Lung (tissue), 12 donors: ENCODE results near the gene TAF10. TPM values are rescaled to one million over a fixed set of nuclear protein-coding genes. Genes with fewer than 3 reads are reported as not detected.

Experiments used
- ATAC-seq: fragments of 200-7000 bp; cut with Tn5 transposase; one replicate; pipeline ENCODE4 v1.9.1; 2020; ENCODE audit warnings: moderate number of reproducible peaks; ENCODE audit not compliant: insufficient read depth, low FRiP score
- DNase-seq, 3 donors: peaks; one replicate each; pipeline ENCODE4 v3.0.0-alpha.2; 2013 to 2017
- H3K27ac ChIP-seq, 2 donors: one replicate each; pipeline ENCODE4 v1.5.1; 2013; ENCODE audit warnings: mild to moderate bottlenecking in 2 of 2, moderate library complexity in 2 of 2, control low read depth in 1 of 2, inconsistent platforms in 1 of 2, low read depth in 1 of 2, low read length in 1 of 2
- H3K27me3 ChIP-seq, 3 donors: one replicate each; pipeline ENCODE4 v1.5.1; 2013; ENCODE audit warnings: low read length in 2 of 3; ENCODE audit not compliant: control insufficient read depth in 3 of 3, insufficient read depth in 3 of 3
- H3K36me3 ChIP-seq, 4 donors: one replicate each; pipeline ENCODE4 v1.5.1; 2013; ENCODE audit warnings: low read length in 4 of 4, mild to moderate bottlenecking in 1 of 4, moderate library complexity in 1 of 4; ENCODE audit not compliant: control insufficient read depth in 4 of 4, insufficient read depth in 4 of 4
- H3K4me1 ChIP-seq, 5 donors: one replicate each; pipeline ENCODE4 v1.5.1; 2013; ENCODE audit warnings: low read length in 5 of 5, mild to moderate bottlenecking in 2 of 5, moderate library complexity in 1 of 5; ENCODE audit not compliant: control insufficient read depth in 5 of 5, insufficient read depth in 5 of 5
- H3K4me3 ChIP-seq: one replicate; pipeline ENCODE4 v1.5.1; 2013; ENCODE audit warnings: mild to moderate bottlenecking, control low read depth, moderate library complexity
- H3K9ac ChIP-seq, 2 donors: one replicate each; pipeline ENCODE4 v1.5.1; 2013; ENCODE audit warnings: low read length in 2 of 2, control low read depth in 1 of 2; ENCODE audit not compliant: insufficient read depth in 1 of 2
- H3K9me3 ChIP-seq, 4 donors: one replicate each; pipeline ENCODE4 v1.5.1; 2013; ENCODE audit warnings: low read length in 3 of 4, mild to moderate bottlenecking in 1 of 4, moderate library complexity in 1 of 4; ENCODE audit not compliant: control insufficient read depth in 4 of 4, insufficient read depth in 3 of 4
- CTCF ChIP-seq: IDR thresholded peaks from 2 replicates; pipeline ENCODE4 v1.5.1; 2012; ENCODE audit warnings: mild to moderate bottlenecking; ENCODE audit errors: control extremely low read depth, extremely low read depth
- WGBS, 2 donors: extraction: QIAGEN DNeasy Blood & Tissue Kit; methylation state at CpG; one replicate each; pipeline ENCODE4 v1.1.7; 2013; 5-methylcytosine and 5-hydroxymethylcytosine counted together
- polyA plus RNA-seq, 2 donors: library from polyadenylated mRNA; stranded (reverse); fragments of 200-250 nt; gene quantifications; one replicate each; pipeline ENCODE4 v1.2.1, GENCODE V29; 2013
- total RNA-seq, 2 donors: library from RNA; depleted of rRNA in 1 of 2; stranded (reverse); fragments of >200 nt in 1 of 2; gene quantifications; one replicate each; pipeline ENCODE4 v1.2.1, GENCODE V29; 2014 to 2021
- donor health status: control.
- donor health status: control.
- donor health status: Bipolar disorder and iron deficiency.
- donor health status: healthy.
- donor health status: DM: yes; HTN: yes; CAD: no.

The TAF10 gene
- total and polyA plus RNA-seq, 4 donors: 23.9 to 149 (median 117) TPM

DNA sequence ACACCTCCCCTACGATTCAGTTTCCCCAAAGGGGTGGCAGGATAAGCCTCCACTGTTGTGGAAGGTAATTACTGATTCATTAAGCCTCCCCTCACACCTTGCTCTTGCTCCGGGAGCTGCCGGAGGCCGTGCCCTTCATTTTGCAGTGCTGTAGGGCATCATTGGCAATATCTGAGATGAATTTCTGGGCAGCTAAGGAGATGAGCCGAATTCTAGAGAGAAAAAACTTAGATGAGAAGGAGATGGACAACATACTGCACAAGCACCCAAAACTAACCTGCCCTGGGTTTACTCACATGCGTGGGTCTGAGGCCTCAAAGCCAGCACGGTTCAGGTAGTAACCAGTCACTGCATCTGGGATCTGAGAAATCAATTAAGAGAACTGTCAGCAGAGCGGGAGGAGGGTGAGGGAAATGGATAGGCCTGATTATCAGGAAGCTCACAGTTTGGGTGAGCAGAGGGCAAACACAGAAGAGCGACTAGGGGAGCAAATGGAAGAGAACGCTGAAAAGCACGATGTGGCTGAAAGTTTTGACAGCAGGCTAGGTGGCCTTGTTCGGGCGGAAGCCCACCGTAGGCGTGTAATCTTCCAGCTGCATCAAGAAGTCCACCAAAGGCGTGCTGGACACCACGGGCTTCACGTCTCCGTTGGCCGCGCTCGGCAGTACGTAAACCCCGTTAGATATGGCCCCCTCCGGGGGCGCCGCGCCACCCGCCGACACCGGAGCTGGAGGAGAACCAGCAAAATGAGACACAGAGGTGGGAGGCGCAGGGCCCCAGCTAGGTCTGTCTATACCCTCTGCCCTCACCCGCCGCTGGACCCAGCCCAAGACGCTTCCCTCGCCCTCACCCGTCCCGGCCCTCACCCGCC, 689 bp downstream of the TAF10 start:
- ATAC-seq (no peak), DNase-seq (peak in 2 of 3 donors; percentile 32 to 41)
- H3K4me1 ChIP-seq: peaks cover 4 to 36% (median 18%) of the 10 kb centered on the region in 5 donors

DNA sequence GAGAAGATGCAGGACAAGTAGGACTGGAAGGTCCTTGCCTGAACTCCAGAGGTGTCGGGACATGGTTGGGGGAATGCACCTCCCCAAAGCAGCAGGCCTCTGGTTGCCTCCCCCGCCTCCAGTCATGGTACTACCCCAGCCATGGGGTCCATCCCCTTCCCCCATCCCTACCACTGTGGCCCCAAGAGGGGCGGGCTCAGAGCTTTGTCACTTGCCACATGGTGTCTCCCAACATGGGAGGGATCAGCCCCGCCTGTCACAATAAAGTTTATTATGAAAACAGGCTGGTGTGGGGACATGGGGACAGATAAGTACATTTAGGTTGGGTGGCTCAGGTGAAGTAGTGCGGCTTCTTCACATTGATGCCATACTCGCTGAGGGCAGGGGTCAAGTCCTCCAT, 1.4 kb downstream of the TAF10 start:
- H3K27me3 ChIP-seq: no peaks in the 10 kb centered on the region
- H3K9me3 ChIP-seq: no peaks in the 10 kb centered on the region
- TF ChIP-seq CTCF: no peak
- DNase-seq: no peak
- 91 to 93% methylated on average over 6 of the region's 6 CpGs for WGBS, 2 donors
- peaks cover 14 to 45% (median 32%) of the 10 kb centered on the region in 4 donors for H3K36me3 ChIP-seq
- ATAC-seq: no peak
- H3K4me3 ChIP-seq: no peak overlapping the region
- no peak overlapping the region for H3K9ac ChIP-seq
- peaks cover 5 to 42% (median 26%) of the 10 kb centered on the region in 5 donors for H3K4me1 ChIP-seq
- no peak overlapping the region for H3K27ac ChIP-seq

More for the DNA sequence above, 689 bp downstream of the TAF10 start:
- peak overlapping the region in 1 of 2 donors; percentile 73 for H3K9ac ChIP-seq
- no peak for TF ChIP-seq CTCF
- H3K4me3 ChIP-seq: peak overlapping the region; percentile 85
- no peaks in the 10 kb centered on the region for H3K9me3 ChIP-seq
- H3K36me3 ChIP-seq: peaks cover 14 to 51% (median 33%) of the 10 kb centered on the region in 4 donors
- WGBS, 2 donors: 15 to 19% methylated on average over 36 to 39 of the region's 39 CpGs
- H3K27me3 ChIP-seq: no peaks in the 10 kb centered on the region
- peak overlapping the region; percentile 80 to 96 for H3K27ac ChIP-seq

GRCh38 chr11:6609502-6610015, 2.5 kb downstream of the TAF10 start:
- ATAC-seq: no peak
- Histone ChIP-seq H3K27me3 (no peaks in the 10 kb centered on the region), H3K4me1 (peaks cover 5 to 52% (median 31%) of the 10 kb centered on the region in 5 donors), H3K27ac (peak overlapping the region in 1 of 2 donors; percentile 31), H3K9me3 (no peaks in the 10 kb centered on the region), H3K4me3 (no peak overlapping the region), H3K36me3 (peaks cover 14 to 39% (median 28%) of the 10 kb centered on the region in 4 donors), H3K9ac (no peak overlapping the region)
- WGBS, 2 donors: 80 to 88% methylated on average over 8 of the region's 8 CpGs
- no peak for DNase-seq
- TF ChIP-seq CTCF: no peak
